Measurements from ENCODE around the gene TMEM145.

DNA sequence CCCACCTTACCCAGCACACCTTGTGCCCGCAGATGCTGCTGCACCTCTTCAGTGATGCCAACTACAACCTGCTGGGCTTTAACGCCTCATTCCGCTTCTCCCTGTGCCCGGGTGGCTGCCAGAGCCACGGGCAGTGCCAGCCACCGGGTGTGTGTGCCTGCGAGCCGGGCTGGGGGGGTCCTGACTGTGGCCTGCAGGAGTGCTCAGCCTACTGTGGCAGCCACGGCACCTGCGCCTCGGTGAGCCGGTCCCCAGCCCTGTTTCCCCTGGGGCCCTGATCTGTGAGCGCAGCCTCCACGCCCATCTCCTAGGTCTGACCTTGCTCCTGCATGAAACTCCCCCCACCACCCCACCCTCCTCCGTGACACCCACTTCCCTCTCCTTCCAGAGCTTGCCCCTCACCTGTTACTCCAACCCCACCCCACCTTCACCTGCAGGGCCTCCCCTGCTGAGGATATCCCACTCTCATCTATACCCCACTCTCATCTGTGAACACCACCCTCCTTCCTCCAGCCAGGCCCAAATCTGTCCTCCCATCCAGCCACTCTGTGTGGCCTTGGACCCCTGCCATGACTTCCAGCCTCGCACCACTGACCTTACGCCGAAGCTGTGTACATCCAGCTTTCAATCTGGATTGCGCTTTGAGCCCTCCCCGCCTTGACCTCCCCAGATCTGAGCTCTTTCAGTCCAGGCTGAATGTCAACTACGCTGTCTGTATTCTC, 21.0 kb downstream of the TMEM145 start:
- TF ChIP-seq, protein P1, sequence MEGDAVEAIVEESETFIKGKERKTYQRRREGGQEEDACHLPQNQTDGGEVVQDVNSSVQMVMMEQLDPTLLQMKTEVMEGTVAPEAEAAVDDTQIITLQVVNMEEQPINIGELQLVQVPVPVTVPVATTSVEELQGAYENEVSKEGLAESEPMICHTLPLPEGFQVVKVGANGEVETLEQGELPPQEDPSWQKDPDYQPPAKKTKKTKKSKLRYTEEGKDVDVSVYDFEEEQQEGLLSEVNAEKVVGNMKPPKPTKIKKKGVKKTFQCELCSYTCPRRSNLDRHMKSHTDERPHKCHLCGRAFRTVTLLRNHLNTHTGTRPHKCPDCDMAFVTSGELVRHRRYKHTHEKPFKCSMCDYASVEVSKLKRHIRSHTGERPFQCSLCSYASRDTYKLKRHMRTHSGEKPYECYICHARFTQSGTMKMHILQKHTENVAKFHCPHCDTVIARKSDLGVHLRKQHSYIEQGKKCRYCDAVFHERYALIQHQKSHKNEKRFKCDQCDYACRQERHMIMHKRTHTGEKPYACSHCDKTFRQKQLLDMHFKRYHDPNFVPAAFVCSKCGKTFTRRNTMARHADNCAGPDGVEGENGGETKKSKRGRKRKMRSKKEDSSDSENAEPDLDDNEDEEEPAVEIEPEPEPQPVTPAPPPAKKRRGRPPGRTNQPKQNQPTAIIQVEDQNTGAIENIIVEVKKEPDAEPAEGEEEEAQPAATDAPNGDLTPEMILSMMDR (conservative IDR thresholded peaks at IDR 0.05; ENCODE audit: low read depth, low read length): no peak
- no peak for TF ChIP-seq EZH2phosphoT487 (IDR thresholded peaks at IDR 0.05; ENCODE audit: borderline replicate concordance, low read length)
- TF ChIP-seq EZH2 (IDR thresholded peaks at IDR 0.05; ENCODE audit: low read length, unreplicated experiment): no peak
